Stimulated activated CD4-positive, alpha-beta T cell treated with anti-CD3 and anti-CD28 coated beads, Interleukin-2, amount 100 ng/mL, for 48 hours (primary cell): Measurements from ENCODE around the gene UQCC5.

Source experiments
- DNase-seq, 2 donors: peaks; one replicate each; pipeline ENCODE4 v3.0.0-alpha.2; 2020

Gene UQCC5

DNA sequence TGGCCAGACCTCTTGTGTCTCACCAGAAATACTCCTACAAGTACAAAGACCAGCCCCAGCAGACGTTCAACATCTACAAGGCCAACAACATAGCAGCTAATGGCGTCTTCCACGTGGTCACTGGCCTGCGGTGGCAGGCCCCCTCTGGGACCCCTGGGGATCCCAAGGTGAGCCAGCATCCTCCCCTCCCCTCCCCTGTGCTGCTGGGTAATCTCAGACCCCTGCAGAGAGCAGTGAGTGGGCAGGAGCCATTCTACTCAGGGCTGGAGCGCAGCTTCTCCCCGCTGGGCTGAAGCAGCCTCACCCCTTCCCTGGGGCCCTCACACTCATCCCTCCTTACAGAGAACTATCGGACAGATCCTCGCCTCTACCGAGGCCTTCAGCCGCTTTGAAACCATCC is 31.4 kb upstream of the UQCC5 start:
- no peak for DNase-seq

DNA sequence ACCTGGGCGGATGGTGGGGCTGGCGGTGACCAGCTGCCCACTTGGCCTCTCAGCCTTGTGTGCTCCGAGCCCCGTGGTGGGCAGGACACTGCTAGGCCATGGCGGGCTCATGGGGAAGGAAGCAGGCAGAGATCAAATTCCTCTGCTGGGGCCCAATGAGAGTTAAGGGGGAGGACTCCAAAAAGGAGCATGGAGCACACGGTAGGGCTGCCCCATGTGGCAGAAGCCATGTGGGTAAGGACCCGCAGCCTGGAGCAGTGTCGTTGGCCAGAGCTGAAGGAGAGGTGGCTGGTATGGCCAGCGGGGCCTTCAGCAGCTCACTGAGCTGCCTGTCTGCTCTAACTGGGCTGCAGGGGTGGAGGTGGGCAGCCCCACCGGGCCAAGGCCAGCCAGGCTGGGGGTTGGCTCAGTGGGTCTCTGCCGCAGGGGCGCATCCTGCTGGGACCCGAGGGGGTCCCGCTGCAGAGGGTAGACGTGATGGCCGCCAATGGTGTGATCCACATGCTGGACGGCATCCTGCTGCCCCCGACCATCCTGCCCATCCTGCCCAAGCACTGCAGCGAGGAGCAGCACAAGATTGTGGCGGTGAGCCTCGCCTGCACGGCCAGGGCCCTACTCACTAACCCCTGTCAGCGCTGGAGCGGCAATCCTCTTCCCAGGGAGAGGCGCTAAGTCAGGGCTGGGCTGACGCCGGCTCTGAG is 30.0 kb upstream of the UQCC5 start:
- no peak for DNase-seq

DNA sequence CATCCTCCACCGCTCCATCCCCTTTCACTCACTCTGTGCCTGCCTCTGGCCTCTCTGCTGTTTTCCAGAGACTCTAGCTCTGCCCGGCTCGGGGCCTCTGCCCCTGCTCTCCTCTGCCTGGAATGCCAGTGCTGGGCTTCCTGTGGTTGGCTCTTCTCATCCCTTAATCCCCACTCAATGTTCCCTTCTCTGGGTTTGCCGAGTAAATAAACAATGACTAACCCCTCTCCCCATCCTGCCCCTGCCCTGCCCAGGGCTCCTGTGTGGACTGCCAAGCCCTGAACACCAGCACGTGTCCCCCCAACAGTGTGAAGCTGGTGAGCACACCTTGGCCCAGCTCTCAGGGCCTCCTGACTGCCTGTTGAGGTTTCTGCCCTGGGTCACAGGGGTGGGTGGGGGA is 29.0 kb upstream of the UQCC5 start:
- no peak for DNase-seq

DNA sequence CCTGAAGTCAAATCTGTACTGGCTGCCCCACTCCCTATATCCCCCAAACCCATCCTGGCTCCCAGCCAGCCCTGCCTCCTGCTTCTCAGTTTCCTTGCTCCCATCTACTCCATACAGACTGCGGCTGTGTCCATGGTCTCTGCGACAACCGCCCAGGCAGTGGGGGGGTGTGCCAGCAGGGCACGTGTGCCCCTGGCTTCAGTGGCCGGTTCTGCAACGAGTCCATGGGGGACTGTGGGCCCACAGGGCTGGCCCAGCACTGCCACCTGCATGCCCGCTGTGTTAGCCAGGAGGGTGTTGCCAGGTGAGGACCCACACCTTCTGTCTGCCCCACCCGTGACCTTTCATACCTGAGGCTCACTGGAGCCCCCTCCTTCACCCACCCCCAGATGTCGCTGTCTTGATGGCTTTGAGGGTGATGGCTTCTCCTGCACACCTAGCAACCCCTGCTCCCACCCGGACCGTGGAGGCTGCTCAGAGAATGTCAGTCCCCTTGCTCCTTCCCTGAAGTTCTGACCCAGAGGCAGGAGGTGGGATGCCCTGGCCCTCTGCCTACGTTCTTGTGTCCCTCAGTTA is 26.6 kb upstream of the UQCC5 start:
- no peak for DNase-seq

DNA sequence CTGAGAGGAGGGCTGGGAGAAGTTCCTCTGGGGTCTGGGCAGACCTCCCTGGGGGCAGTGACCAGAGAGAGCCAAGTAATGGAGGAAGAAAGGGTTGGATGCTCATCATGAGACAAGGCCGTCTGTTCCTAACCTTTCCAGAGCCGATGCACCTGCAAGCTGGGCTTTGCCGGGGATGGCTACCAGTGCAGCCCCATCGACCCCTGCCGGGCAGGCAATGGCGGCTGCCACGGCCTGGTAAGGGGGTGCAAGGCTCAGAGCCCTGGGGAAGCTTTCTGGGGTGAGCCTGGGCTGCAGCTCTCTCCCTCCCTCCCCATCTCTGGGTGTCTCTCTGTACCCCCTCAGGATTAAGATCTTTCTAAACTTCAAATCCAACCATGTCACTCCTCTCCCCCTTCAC is 24.9 kb upstream of the UQCC5 start:
- no peak for DNase-seq

DNA sequence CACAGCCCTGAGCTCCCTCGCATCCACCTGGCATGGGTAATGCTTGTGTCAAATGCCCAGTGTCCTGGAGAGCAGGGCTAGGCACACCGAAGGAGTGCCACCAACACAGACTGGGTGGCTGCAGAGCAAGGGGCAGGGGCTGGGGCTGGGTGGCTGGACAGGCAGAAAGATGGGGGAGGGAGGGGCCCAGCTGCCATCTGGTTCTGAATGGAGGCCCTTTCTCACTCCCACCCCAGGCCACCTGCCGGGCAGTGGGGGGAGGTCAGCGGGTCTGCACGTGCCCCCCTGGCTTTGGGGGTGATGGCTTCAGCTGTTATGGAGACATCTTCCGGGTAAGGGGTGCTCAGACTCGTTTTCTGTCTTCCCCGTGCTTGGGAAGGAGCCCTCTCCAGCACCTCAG is 24.3 kb upstream of the UQCC5 start:
- no peak for DNase-seq

DNA sequence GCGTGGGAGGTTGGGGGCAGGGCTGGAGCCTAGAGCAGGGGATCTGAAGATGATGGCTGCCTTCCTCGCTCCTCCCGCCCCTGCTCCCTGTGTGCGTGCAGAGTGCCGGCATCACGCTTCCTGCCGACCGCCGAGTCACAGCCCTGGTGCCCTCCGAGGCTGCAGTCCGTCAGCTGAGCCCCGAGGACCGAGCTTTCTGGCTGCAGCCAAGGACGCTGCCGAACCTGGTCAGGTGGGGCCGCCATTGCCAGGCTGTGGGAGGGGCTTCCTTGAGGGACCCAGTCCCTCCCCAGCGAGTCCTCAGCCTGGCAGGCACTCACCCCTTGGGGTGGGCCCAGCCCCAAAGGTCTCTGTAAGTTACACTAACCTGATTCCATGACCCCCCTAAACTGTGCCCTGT is 23.7 kb upstream of the UQCC5 start:
- DNase-seq, result no peak

DNA sequence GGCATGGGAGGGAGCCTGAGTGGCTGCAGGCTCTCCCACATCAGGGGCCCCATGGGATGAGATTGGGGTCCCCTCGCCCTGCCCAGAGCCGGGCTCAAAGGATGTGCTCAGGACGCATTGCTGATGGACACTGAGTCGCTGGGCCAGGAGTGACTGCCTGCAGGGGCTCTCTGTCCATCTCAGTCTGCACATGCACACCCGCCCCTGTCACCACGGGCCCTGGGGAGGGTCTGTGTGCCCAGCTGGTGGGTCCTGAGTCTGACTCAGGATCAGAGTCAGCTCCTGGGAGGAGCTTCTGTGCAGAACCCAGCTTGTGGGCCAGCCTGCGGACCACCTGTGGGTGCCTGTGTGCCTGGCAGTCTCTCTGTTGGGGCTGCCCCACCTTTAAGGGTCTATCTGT is 23.1 kb upstream of the UQCC5 start:
- DNase-seq, result no peak

DNA sequence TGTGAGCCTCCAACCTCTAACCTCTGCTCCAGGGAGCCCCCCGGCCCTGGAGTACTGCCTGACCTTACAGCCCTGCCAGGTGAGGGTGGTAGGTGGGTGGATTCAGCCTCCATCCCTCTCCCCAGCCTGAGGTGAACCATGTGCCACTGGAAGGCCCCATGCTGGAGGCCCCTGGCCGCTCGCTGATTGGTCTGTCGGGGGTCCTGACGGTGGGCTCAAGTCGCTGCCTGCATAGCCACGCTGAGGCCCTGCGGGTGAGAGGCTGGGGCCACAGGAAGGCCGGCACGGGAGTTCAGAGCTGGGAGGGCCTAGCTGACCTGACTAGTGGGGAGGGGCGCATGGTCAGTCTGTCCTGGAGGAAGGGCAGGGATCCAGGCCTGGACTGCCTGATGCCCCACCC is 21.8 kb upstream of the UQCC5 start:
- no peak for DNase-seq

DNA sequence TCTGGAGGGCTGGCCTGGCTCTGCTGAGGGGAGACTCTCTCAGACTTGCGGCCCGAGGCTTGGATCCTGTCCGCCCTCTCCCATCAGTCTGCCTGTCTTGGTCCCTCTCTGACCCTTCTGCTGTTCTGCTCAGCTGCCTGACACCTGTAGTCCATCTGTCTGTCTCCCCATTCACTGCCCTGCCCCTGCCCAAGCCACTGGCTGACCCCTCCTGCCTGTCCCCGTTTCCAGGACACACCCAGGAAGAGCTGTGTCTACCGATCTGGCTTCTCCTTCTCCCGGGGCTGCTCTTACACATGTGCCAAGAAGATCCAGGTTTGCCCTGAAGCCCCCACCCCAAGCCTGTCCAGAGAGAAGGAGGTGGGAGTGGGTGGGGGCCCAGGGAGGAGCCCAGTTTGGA is 21.2 kb upstream of the UQCC5 start:
- no peak for DNase-seq

DNA sequence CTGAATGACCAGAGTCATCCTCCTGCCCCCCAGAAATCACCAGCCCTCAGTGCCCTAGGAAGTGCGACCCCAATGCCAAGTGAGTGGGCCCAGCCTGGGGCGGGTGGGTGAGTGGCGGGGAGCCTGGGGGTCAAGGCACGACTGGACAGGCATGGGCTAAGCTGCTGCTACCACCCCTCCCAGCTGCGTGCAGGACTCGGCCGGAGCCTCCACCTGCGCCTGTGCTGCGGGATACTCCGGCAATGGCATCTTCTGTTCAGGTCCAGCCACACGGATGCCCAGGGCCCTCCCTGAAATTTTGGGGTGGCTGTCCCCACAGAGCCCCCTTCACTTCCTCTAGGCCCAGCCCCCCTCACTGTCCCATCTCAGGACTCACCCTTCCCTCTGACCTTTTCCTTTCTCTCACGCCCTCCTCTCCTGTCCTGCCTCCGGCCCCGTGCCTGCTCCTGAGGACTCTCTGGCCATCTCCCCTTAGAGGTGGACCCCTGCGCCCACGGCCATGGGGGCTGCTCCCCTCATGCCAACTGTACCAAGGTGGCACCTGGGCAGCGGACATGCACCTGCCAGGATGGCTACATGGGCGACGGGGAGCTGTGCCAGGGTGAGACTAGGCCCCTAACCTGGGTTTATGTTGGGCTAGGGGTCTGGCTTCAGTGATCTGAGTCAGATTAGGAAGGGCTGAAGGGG is 19.8 kb upstream of the UQCC5 start:
- no peak for DNase-seq

DNA sequence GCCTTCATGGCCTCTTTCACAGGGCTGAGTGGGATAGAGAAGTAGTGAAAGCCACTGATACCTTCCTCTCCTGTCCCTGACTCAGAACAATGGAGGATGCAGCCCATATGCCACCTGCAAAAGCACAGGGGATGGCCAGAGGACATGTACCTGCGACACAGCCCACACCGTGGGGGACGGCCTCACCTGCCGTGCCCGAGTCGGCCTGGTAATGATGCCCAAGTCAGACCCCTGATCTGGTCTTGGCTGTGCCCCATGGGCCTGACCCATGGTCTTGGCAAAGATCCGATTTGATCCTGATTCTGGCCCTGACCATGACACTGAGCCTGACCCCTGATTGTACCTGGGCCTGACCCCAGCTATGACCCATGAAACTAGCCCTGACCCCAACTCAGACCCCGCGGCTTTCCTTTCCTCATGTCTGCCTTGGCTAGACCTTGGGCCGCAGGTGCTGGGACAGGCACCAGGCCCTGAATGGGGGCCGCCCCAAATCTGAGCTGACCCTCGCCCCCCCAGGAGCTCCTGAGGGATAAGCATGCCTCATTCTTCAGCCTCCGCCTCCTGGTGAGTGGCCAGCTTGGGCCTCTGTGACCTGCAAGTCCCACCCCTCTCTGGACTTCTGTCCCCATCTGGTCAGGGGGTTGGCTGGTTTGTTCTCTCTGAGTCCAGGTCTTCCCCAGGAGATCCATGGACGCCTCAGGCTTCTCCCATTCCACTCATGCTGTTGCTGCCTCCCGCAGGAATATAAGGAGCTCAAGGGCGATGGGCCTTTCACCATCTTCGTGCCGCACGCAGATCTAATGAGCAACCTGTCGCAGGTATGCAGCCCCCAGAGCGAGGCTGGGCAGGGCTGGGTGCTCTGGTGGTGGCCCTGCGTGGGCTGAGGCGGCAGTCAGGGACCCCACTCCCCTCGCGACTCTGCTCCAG is 18.3 kb upstream of the UQCC5 start:
- no peak for DNase-seq

DNA sequence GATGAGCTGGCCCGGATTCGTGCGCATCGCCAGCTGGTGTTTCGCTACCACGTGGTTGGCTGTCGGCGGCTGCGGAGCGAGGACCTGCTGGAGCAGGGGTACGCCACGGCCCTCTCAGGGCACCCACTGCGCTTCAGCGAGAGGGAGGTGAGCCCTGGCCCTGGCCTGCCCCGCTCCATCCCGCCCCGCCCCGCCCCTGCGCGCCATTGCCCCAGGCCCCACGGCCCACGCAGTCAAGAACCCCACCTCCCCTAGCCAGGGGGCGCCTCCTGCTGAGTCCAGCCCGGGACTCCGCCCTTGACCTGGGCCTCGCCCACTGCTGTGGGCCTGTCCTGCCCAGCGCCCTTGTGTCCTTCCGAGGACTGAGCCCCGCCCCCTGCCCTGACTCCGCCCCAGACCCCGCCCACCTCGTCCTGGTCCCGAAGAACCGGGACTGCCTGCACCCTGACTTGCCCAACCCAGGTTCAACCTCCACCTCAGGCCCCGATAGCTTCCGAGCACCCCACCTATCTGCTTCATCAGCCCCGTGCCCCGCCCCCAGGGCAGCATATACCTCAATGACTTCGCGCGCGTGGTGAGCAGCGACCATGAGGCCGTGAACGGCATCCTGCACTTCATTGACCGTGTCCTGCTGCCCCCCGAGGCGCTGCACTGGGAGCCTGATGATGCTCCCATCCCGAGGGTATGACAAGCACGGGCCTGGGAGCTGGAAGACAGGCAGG is 17.5 kb upstream of the UQCC5 start:
- DNase-seq, result no peak

DNA sequence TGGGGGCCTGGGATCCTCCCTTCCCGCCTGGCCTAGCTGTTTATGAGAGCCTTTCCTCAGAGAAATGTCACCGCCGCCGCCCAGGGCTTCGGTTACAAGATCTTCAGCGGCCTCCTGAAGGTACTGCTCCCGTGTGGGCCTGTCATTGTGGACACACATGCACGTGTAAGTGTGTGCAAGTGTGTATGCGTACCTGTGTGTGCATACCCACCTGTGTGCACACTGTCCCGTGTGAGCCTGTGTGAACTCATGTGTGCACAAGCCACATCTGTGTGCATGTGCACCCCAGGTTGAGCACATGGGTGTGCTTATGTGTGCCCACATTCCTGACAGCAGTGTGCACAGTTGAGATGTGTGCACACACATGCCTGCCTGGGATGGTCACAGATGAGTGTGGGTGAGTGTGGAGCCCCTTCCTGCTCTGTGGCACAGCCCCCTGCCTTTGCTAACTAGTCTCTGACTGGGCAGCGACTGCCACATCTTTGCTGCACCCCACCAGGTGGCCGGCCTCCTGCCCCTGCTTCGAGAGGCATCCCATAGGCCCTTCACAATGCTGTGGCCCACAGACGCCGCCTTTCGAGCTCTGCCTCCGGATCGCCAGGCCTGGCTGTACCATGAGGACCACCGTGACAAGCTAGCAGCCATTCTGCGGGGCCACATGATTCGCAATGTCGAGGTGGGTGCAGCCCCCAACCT is 16.8 kb upstream of the UQCC5 start:
- no peak for DNase-seq

DNA sequence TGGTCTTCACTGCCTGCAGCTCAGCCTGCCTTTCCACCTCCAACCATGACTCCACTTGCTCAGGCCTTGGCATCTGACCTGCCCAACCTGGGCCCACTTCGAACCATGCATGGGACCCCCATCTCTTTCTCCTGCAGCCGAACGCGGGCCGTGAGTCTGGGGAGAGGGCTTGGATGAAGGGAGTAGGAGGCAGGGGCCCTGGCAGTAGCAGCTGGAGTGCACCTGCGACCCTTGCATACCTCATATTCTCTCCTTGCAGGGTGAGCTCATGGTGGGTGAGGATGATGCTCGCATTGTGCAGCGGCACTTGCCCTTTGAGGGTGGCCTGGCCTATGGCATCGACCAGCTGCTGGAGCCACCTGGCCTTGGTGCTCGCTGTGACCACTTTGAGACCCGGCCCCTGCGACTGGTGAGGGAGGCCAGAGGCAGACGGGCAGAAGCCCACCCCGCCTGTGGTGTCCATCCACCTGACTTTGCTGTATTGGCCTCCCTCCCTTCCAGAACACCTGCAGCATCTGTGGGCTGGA is 16.2 kb upstream of the UQCC5 start:
- no peak for DNase-seq

DNA sequence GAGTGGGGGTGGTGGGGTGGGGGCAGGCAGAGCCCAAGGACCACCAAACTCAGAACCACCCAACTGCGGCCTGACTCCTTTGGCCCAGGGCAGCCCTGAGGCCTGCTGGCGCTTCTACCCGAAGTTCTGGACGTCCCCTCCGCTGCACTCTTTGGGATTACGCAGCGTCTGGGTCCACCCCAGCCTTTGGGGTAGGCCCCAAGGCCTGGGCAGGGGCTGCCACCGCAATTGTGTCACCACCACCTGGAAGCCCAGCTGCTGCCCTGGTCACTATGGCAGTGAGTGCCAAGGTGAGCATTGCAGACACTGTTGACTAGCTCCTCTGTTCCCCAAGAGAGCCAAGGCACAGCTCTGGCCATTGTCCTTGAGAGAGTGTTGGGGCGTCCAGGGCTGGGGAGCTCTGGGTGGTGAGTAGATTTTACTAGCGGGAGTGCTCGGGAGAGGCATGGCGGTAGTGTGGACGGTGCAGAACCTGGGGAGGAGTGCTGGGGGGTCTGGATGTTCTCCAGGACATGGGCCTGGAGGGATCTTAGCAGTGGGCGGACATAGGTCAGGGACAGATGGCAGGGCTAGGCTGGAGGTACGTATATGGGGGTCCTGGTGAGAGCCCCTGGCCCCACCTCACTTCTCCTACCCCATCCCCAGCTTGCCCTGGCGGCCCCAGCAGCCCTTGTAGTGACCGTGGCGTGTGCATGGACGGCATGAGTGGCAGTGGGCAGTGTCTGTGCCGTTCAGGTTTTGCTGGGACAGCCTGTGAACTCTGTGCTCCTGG is 15.5 kb upstream of the UQCC5 start:
- DNase-seq, result no peak

DNA sequence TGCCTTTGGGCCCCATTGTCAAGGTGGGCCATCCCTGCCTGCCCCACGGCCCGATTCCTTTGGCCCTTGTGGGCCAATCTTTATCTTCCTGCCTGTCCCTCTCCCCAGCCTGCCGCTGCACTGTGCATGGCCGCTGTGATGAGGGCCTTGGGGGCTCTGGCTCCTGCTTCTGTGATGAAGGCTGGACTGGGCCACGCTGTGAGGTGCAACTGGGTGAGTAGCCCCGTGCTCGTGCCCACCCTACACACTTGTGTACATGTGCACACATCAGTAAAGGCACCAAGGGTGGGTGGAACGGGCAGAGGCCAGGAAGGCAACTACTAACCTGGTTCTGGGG is 14.9 kb upstream of the UQCC5 start:
- DNase-seq, result no peak

DNA sequence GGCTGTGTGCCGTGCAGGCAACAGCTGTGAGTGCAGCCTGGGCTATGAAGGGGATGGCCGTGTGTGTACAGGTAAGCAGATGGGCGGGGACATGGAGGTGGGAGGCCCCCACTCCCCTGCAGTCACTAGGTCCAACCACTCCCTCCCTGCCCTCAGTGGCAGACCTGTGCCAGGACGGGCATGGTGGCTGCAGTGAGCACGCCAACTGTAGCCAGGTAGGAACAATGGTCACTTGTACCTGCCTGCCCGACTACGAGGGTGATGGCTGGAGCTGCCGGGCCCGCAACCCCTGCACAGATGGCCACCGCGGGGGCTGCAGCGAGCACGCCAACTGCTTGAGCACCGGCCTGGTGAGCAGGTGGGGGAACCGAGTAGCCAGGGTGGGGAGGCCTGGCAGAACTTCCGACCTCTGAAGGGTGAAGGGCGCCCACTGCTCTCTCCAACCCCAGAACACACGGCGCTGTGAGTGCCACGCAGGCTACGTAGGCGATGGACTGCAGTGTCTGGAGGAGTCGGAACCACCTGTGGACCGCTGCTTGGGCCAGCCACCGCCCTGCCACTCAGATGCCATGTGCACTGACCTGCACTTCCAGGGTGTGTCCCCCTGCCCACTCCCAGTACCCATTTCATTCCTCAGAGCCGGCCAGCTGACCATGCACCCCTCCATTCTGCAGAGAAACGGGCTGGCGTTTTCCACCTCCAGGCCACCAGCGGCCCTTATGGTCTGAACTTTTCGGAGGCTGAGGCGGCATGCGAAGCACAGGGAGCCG is 14.3 kb upstream of the UQCC5 start:
- DNase-seq, result no peak

DNA sequence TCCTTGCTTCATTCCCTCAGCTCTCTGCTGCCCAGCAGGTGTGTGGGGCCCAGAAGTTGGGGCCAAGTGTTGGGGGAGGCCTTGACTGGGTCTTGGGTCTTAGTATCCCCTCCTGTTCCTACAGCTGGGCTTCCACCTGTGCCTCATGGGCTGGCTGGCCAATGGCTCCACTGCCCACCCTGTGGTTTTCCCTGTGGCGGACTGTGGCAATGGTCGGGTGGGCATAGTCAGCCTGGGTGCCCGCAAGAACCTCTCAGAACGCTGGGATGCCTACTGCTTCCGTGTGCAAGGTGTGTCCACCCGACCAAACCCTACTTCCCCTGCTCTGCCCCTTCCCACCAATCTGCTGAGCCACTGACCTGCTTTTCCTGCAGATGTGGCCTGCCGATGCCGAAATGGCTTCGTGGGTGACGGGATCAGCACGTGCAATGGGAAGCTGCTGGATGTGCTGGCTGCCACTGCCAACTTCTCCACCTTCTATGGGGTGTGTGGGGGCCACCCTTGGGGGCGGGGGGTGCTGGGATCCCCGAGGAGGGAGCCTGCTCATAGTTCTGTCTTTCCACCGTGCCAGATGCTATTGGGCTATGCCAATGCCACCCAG is 13.7 kb upstream of the UQCC5 start:
- DNase-seq, result no peak
